ENCODE results near the gene EXOC6B.

Gene EXOC6B

GRCh38 chr2:72180351-72180750 is 645.5 kb downstream of the EXOC6B start (continued):
- TF ChIP-seq POU6F1 (CRISPR knock-in tag; IDR thresholded peaks at IDR 0.05; ENCODE audit: borderline replicate concordance, low read depth) (no peak), ISL1 (CRISPR knock-in tag; IDR thresholded peaks at IDR 0.05) (no peak), PATZ1 (CRISPR knock-in tag; IDR thresholded peaks at IDR 0.05; ENCODE audit: borderline replicate concordance) (no peak)

GRCh38 chr2:72178551-72178950 is 647.3 kb downstream of the EXOC6B start:
- ATAC-seq: no peak
- TF ChIP-seq TCF4 (CRISPR knock-in tag; IDR thresholded peaks at IDR 0.05; ENCODE audit: borderline replicate concordance) (no peak), RARB (CRISPR knock-in tag; IDR thresholded peaks at IDR 0.05) (no peak), ZNF8 (CRISPR knock-in tag; IDR thresholded peaks at IDR 0.05) (no peak), ZC3H10 (CRISPR knock-in tag; IDR thresholded peaks at IDR 0.05) (no peak)

- no peak for ATAC-seq
- TF ChIP-seq CREB5 (CRISPR knock-in tag; IDR thresholded peaks at IDR 0.05; ENCODE audit: low read depth) (no peak), PATZ1 (CRISPR knock-in tag; IDR thresholded peaks at IDR 0.05; ENCODE audit: borderline replicate concordance) (no peak), ZNF70 (CRISPR knock-in tag; IDR thresholded peaks at IDR 0.05) (no peak), TOX (CRISPR knock-in tag; IDR thresholded peaks at IDR 0.05; ENCODE audit: borderline replicate concordance) (no peak), RARB (CRISPR knock-in tag; IDR thresholded peaks at IDR 0.05) (no peak), BACH2 (CRISPR knock-in tag; IDR thresholded peaks at IDR 0.05; ENCODE audit: borderline replicate concordance) (no peak), GLIS3 (CRISPR knock-in tag; IDR thresholded peaks at IDR 0.05) (no peak), TSHZ2 (CRISPR knock-in tag; IDR thresholded peaks at IDR 0.05) (no peak), ESRRG (CRISPR knock-in tag; IDR thresholded peaks at IDR 0.05) (no peak), OSR1 (CRISPR knock-in tag; IDR thresholded peaks at IDR 0.05) (no peak), ZFP3 (CRISPR knock-in tag; IDR thresholded peaks at IDR 0.05) (no peak), ZNF565 (CRISPR knock-in tag; conservative IDR thresholded peaks at IDR 0.05; ENCODE audit: low read depth) (no peak), ISL1 (CRISPR knock-in tag; IDR thresholded peaks at IDR 0.05) (no peak), CSRNP3 (CRISPR knock-in tag; IDR thresholded peaks at IDR 0.05) (no peak), SNAI2 (CRISPR knock-in tag; IDR thresholded peaks at IDR 0.05) (no peak), ARNTL (CRISPR knock-in tag; IDR thresholded peaks at IDR 0.05; ENCODE audit: borderline replicate concordance, low read depth) (no peak), PPARA (CRISPR knock-in tag; IDR thresholded peaks at IDR 0.05; ENCODE audit: borderline replicate concordance) (no peak), ZFP30 (CRISPR knock-in tag; IDR thresholded peaks at IDR 0.05) (no peak), ZNF8 (CRISPR knock-in tag; IDR thresholded peaks at IDR 0.05) (no peak)
Measured at GRCh38 chr2:72176281-72176680, 649.6 kb downstream of the EXOC6B start.

Measured in SK-N-SH treated with all-trans-retinoic acid at 6 μM for 48 hours (cell line).